CD4-positive, alpha-beta T cell treated with Interleukin-17A for 1 hour (primary cell): Measurements from ENCODE around the gene SLC25A17.
"Not testable (repeated sequence)": the region's sequence is repeated elsewhere in the genome, so short reads cannot be mapped to it uniquely, and the experiment has no call there.

Source experiments
- DNase-seq: peaks from one replicate; pipeline ENCODE4 v3.0.0-alpha.2; 2020

SLC25A17 gene

DNA sequence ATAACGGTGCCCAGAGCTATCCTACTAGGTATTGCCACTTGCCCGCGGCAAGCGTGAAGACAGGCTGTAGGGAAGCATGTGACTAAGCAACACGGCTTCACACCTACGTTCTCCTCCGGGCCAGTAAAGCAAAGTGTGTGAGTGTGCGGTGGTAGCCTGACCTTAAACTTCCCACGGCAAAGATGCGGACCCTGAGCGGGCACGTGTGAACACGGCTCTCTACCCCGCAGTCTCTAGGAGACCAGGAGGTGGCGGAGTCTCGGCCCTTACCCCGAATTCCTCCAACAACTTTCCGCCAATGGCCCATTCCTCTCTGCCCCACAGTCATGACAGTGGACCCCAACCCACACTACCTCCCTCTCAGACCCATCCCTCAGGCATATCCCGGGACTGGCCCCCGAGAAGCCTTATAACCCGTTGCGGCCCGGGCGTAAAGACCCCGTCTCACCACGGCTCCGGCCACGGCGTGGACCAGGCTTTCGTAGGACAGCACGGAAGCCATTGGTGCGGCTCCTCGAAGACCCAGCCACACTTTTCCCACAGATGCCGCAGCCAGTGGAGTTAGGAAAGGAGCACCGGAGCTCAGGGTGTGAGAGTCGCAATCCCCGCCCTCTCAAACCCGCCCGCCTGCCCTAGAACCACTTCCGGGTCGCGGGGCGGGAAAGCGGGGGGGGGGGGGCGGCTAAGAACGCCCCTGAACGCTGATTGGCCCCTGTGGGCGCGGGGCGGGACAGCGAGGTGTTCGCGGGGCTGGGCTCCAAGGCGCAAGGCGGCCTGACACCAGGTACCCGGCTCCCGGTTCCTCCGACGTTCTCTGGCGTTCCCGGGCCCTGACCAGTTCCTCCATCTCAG lies at the start of gene SLC25A17:
Gene SLC25A17 (minus strand): TSS at position 600 of the 852 bp plus-strand sequence. CDS start 98 bp downstream, at position 502.
- peak; percentile 88 for DNase-seq

- not testable (repeated sequence) for DNase-seq
These were observed 49.2 kb upstream of the SLC25A17 start for GRCh38 chr22:40868379-40868778.

GRCh38 chr22:40867109-40867508 lies 48.0 kb upstream of the SLC25A17 start:
- no peak for DNase-seq

GRCh38 chr22:40862537-40862936 lies 43.4 kb upstream of the SLC25A17 start:
- no peak for DNase-seq

- DNase-seq, result no peak
These were observed 42.9 kb upstream of the SLC25A17 start, which contains the start of gene DNAJB7 for GRCh38 chr22:40862013-40862412. Gene DNAJB7 (minus strand): TSS chr22:40862113. CDS start chr22:40861994, 119 bp downstream.

DNA sequence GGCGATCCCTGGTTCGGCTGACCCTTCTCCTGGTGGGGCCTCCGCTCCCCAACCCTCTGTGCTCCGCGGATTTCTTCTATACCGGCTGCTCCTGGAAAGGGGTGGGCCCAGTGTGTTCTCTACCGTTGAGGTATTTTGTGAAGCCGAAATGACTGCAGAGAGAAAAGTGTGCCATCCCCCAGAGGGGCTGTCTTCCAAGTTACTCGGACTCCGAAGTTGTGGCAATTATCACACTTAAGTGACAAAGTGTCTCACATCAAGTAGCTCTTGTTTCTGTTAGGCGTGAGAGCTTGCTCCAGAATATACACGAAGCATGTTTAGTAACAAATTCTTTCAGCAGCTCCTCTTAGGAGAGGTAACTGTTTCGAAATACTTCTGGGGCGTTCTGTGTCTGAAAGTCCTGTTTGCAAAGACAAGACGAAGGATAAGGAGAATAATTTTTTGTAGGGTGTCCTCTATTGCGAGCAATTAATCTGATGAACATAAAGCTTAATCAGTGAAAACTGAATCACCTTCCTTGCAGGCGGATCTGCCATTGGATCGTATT lies 38.2 kb upstream of the SLC25A17 start:
- DNase-seq, result no peak

DNA sequence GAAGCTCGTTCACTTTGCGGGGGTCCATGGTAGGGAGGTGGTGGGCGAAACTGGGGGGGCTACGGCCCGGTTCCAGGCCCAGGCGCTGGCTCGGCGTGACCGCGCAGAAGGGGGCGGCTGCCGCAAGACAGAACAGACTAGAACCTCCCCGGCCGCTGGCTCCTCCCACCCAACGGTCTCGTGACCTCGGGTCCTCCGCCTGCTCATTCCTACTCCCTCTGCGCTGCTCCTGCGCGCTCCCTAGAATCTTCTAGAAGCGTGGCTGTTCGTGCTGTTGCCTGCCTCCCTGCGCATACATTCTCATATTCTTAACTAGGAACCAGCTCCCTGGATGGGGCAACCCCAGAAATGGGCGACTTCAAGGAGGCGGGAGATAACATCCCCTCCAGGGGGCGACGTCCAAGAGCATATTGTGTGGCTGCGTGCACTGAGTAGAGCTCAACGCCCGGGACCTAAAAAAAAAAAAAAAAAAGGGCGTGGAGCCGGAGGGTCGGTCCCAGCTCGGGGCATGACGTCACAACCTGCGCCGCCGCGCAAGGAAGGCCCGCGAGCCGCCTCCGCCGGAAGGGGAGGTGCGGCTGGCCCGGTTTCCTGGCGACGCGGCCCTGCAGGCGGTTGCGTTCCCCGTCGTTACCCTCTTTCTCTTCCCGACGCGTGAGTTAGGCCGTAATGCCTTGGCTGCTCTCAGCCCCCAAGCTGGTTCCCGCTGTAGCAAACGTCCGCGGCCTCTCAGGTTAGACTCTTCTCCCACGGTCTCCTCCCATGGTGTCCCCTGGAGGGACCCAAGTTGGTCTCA lies 37.6 kb upstream of the SLC25A17 start, which contains the start of the genes ST13 and XPNPEP3:
Gene ST13 (minus strand): TSS at position 127 of the 796 bp plus-strand sequence. CDS start 99 bp downstream, at position 28.
Gene XPNPEP3 (plus strand): TSS at position 636 of the 796 bp plus-strand sequence. CDS start 34 bp downstream, at position 670.
- peak; percentile 97 for DNase-seq

- peak; percentile 42 for DNase-seq
These were observed 36.9 kb upstream of the SLC25A17 start for GRCh38 chr22:40855979-40856512.

- peak; percentile 22 for DNase-seq
These were observed 36.2 kb upstream of the SLC25A17 start for GRCh38 chr22:40855071-40855978.

DNA sequence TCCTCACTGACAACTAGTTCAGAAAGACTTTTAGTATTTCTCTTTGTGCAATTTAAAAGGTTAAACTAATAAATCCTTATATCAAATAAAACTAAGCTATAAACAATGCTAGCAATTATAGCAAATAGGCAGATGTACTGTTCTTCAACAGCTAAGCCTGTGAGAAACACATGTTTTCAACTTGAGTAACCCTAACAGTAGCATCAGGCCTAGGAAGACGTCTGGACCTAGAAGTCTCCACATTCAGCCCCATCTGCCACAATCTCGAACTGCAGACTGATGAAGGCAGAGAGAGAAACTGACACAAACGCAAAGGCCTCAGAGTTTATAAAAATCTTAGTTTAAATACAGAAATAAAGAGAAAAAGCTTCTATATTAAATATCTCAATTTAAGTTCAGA lies 34.8 kb upstream of the SLC25A17 start:
- no peak for DNase-seq

DNA sequence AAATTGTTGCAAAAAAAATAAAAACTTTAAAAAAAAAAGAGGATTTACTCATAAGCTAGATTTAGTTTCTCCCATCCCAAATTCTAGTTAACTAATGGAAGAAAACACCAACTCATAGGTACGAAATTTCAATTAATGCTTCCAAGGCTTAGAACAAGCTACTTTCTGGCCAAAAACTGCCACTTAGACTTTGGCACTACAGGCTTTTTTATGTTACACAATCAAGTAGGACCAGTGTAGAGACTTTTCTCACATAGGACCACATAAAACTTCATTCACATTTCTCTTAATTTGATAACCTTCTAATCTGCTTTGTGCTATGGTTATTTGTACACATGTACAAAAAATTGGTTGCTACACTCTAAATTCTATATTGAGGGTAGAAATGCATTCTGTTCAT lies 34.2 kb upstream of the SLC25A17 start:
- DNase-seq, result no peak

DNA sequence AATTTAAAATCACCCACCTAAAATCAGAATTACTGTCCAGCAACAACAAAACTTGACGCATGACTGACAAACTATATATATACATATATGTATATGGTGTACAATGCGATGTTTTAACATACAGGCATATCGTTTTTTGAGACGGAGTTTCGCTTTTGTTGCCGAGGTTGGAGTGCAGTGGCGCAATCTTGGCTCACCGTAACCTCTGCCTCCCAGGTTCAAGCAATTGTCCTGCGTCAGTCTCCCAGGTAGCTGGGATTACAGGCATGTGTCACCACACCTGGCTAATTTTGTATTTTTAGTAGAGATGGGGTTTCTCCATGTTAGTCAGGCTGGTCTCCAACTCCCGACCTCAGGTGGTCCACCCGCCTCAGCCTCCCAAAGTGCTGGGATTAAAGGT lies 26.7 kb upstream of the SLC25A17 start:
- DNase-seq, result not testable (repeated sequence)

DNA sequence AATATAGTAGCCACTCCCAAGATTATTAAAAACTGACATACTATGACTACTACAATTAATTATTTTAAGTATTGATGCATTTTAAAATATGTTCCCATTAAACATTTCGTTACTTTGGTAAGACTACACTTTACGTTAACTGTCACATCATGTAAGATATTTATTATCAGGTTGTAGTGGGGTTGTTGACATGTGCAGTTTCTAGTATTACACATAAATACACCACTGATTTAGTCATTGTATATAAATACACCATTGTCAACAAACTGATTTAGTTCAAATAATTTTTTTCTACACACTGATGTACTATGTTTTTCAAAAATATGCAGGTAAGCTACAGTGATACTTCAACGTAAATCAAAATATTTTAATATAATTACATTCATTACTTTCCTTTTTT lies 25.8 kb upstream of the SLC25A17 start:
- DNase-seq, result no peak

GRCh38 chr22:40838486-40838885 lies 19.3 kb upstream of the SLC25A17 start:
- no peak for DNase-seq

DNA sequence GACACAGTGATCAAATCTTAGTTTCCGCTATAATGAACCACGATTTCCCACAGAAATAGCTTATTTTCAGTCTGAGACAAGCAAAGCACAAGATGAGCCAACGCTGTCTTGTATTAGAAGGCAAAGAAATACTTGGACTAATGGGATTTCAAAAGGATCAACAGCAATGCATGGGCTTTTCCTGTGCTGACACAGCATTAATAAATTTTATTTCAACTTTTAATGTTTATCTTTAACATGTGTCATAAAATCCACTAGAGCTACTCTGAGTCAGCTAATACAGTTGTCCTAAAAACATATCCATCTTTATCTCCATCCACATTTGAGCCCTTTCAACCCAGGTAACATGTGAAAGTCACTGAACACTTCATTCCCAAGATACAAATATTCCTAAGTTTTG lies 15.5 kb upstream of the SLC25A17 start:
- DNase-seq, result no peak

DNA sequence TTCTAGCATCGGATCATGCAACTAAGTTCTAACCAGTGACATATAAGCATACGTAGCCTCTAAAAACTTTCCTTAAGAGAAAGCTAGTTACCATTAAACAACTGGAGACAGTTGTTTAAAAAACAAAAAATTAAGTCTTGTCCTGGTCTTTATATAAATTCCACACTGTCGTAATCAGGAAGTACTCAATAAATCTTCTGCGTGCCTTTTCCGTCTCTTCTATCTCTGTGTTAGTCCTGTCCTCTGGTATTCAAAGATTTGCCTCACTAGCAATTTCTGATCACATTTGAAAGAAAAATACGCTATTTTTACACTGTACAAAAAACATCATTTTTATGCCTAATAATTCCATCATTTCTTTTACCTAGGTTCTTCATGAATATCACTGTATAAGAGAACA lies 10.0 kb upstream of the SLC25A17 start:
- no peak for DNase-seq

GRCh38 chr22:40826984-40827741 lies 8.0 kb upstream of the SLC25A17 start:
- DNase-seq, result no peak

DNA sequence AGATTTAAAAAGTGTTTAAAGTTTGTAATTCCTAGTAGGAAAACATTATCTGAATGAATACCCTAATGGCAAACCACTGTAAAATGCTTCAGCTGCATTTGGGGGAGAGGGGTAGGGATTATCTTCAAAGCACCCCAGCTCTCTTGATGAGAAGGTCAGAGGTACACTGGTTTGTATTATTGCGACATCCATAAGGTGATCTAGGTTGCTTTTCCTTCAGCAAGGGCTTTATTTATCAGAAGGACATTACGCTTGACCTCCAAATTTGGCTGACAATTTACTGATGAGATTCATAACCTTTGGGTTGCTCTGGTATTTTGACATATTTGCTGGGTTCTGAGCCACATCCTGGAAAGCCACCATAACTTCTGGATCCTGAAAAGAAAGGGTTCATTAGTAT lies 7.1 kb upstream of the SLC25A17 start:
- DNase-seq, result not testable (repeated sequence)

- no peak for DNase-seq
These were observed 4.3 kb upstream of the SLC25A17 start for GRCh38 chr22:40823426-40823825.

DNA sequence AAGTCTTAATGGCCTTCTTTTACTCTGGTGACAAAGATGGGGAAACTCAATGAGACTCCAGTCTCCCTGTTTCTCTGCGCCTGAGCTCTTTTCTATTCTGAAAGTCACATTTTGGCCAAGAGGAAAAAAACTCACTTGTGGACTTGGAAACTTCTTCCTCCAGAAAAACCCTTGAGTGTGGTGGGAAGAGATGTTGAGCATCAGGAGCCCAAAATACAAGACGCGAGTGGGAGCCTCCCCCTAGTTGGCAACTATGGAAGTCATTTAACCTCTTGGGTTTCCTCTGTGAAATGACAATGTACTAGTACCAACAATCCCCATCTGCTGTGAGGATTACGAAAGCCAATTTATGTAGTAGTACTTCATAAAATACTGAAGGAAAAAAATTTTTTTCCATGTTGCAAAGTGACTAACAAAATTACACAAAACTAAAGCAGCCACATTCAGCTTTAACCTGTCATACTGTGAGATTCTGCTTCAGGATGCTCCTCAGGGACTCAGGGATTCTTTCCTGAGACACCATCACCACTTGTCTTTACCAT lies 524 bp upstream of the SLC25A17 start:
- DNase-seq, result no peak
